ENCODE data around the gene ATIC.
"Not testable (repeated sequence)": the region's sequence is repeated elsewhere in the genome, so short reads cannot be mapped to it uniquely, and the experiment has no call there.

DNA sequence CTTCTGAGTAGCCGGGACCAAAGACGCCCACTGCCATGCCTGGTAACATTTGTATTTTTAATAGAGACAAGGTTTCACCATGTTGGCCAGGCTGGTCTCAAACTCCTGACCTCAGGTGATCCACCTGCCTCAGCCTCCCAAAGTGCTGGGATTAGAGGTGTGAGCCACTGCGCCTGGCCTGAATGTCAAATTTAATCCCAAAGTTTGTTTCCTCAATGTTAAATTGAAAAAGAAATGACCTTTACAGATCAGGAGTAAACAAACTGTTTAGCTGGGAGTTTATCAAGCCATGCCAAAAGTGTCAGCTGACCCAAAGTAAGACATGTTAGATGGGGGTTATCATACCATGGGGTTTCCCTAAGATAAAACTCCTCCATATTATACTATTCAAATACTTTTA lies 48.2 kb downstream of the ATIC start:
- TF ChIP-seq POLR2A (IDR thresholded peaks at IDR 0.05), result not testable (repeated sequence)
- TF ChIP-seq, protein P1, sequence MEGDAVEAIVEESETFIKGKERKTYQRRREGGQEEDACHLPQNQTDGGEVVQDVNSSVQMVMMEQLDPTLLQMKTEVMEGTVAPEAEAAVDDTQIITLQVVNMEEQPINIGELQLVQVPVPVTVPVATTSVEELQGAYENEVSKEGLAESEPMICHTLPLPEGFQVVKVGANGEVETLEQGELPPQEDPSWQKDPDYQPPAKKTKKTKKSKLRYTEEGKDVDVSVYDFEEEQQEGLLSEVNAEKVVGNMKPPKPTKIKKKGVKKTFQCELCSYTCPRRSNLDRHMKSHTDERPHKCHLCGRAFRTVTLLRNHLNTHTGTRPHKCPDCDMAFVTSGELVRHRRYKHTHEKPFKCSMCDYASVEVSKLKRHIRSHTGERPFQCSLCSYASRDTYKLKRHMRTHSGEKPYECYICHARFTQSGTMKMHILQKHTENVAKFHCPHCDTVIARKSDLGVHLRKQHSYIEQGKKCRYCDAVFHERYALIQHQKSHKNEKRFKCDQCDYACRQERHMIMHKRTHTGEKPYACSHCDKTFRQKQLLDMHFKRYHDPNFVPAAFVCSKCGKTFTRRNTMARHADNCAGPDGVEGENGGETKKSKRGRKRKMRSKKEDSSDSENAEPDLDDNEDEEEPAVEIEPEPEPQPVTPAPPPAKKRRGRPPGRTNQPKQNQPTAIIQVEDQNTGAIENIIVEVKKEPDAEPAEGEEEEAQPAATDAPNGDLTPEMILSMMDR (IDR thresholded peaks at IDR 0.05), result not testable (repeated sequence)
